CD8-positive, alpha-beta memory T cell (primary cell): Measurements from ENCODE around the gene PNLIPRP1. TPM values are rescaled to one million over a fixed set of nuclear protein-coding genes. Genes with fewer than 3 reads are reported as not detected.

ENCODE experiments used
- polyA plus RNA-seq: library from polyadenylated mRNA; unstranded; fragments of 300-500 nt; fragmentation: Illumina TruSeq; gene quantifications from one replicate; pipeline ENCODE4 v1.2.3, GENCODE V29; 2021
- total RNA-seq, 2 experiments: library from RNA; stranded (reverse); gene quantifications; one replicate each; pipeline ENCODE4 v1.2.3, GENCODE V29; 2021

The PNLIPRP1 gene
- total and polyA plus RNA-seq, 3 experiments from 2014 or later: not detected

Other genes starting within 250 kb of the PNLIPRP1 start
- gene PNLIPRP3, start 163.1 kb upstream of the PNLIPRP1 start, total RNA-seq: not detected
- not detected for gene PNLIPRP3, start 163.1 kb upstream of the PNLIPRP1 start, polyA plus RNA-seq
- gene PNLIP, start 45.0 kb upstream of the PNLIPRP1 start, total RNA-seq: not detected
- not detected for gene PNLIP, start 45.0 kb upstream of the PNLIPRP1 start, polyA plus RNA-seq
- not detected for gene PNLIPRP2, start 30.0 kb downstream of the PNLIPRP1 start, total RNA-seq
- not detected for gene PNLIPRP2, start 30.0 kb downstream of the PNLIPRP1 start, polyA plus RNA-seq
- gene HSPA12A, start 151.6 kb downstream of the PNLIPRP1 start, total RNA-seq: under 1 TPM; 0.04 to 0.07 TPM
- not detected for gene HSPA12A, start 151.6 kb downstream of the PNLIPRP1 start, polyA plus RNA-seq